GM12874 (cell line): Measurements from ENCODE around the gene PIGZ.

Experiments used
- TF ChIP-seq, protein P1 (sequence below): IDR thresholded peaks from 2 replicates; pipeline ENCODE4 v1.5.1; 2011; ENCODE audit warnings: low read depth, mild to moderate bottlenecking, control low read depth, low read length, moderate library complexity; ENCODE audit not compliant: insufficient read depth

The PIGZ gene

DNA sequence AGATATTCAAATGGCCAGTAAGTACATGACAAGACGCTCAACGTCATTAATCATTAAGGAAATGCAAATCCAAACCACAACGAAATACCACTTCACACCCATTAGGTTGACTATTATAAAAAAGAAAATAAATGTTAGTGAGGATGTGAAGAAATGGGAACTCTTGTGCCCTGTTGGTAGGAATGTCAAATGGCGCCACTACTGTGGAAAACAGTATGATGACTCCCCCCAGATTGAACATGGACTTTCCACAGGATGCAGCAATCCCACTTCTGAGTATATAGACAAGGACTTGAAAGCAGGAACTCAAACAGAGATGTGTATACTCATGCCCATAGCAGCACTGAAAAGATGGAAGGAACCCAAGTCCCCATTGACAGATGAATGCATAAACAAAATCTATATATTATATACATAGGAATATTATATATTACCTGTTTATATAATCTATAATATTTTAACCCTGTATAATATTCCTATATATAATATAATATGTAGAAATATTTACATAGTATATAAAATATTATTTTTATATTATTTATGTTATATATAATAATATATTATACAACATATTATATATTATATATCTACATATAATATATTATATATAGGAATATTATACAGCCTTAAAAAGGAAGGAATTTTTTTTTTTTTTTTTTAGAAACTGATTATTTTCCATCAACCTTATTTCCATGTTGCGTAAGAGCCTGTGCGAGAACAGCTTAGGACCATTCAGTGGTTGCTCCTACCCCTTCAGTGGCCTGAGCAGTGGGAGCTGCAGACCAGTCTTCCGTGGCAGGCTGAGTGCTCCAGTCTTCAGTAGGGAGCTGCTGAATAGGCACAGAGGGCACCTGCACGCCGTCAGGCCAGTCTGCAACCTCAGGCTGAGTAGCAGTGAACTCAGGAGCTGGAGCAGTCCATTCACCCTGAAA is 17.6 kb upstream of the PIGZ start:
- TF ChIP-seq, protein P1, sequence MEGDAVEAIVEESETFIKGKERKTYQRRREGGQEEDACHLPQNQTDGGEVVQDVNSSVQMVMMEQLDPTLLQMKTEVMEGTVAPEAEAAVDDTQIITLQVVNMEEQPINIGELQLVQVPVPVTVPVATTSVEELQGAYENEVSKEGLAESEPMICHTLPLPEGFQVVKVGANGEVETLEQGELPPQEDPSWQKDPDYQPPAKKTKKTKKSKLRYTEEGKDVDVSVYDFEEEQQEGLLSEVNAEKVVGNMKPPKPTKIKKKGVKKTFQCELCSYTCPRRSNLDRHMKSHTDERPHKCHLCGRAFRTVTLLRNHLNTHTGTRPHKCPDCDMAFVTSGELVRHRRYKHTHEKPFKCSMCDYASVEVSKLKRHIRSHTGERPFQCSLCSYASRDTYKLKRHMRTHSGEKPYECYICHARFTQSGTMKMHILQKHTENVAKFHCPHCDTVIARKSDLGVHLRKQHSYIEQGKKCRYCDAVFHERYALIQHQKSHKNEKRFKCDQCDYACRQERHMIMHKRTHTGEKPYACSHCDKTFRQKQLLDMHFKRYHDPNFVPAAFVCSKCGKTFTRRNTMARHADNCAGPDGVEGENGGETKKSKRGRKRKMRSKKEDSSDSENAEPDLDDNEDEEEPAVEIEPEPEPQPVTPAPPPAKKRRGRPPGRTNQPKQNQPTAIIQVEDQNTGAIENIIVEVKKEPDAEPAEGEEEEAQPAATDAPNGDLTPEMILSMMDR, result no peak

DNA sequence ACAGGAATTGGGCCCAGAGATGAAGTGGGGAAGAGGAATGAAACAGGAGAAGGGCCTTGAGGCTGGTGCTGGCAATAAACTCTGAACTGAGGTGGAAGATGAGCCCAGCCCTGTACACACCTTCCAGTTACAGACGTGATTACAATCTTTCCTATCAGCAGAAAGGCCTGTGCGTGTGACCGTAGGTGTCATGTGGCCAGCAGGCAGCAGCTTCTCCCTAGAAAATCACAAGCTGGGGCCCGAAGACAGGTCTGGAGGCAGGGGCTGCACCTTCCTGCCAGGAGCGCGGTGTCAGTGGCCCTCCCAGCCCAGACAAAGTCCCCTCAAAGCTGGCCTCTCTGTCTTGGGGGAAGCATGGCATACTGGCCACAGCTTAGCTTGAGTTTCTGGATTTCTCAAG is 16.7 kb upstream of the PIGZ start:
- TF ChIP-seq, protein P1, result no peak

DNA sequence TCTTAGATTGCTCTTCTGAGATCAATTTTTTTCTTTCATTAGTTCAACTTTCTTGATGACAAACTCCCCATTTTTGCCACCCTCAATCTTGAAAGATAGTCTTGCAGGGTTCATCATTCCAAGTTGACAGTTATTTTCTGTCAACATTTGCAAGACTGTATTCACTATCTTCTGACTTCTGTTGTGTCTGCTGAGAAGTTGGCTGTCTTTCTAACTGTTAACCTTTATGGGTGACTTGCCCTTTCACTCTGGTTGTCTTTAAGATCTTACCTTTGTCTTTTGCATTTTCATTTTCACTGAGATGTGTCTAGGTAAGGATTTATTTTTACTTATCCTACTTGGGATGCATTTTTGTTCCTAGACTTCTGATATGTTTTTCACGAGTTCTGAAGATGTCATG is 14.6 kb upstream of the PIGZ start:
- TF ChIP-seq, protein P1, result no peak

DNA sequence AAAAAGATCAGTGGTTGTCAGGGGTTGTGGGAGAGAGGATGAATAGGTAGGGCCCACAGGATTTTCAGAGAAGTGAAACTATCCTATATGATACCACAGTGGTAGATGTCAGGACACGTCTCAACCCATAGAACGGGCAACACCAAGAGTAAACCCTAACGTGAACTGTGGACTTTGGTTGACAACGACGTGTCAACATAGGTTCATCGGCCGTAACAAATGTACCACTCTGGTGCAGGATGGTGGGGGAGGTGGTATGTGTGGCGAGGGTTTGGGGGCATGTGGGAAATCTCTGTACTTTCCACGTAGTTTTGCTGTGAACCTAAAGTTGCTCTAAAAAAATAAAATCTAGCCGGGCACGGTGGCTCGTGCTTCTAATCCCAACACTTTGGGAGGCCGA is 13.0 kb upstream of the PIGZ start:
- TF ChIP-seq, protein P1, result no peak

DNA sequence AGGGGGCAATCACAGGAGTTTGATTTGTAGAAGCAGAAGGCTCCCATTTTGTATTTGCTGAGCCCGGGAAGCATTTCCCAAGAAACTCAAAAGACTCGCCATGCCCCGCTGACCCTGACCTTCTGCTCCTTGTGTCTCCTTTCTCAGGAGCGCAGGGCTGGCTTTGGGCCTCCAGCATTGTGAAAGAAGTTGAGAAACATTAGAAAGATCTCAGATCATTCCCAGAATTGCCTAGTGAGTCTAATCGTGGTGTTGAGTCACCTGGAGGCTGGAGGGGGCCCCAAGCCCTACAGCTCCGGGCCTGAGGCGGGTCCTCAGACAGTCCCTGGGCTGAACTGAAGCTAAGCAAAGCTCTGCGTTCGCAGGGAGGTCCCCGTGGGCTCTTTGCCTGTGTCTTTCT is 10.9 kb upstream of the PIGZ start:
- TF ChIP-seq, protein P1, result no peak

DNA sequence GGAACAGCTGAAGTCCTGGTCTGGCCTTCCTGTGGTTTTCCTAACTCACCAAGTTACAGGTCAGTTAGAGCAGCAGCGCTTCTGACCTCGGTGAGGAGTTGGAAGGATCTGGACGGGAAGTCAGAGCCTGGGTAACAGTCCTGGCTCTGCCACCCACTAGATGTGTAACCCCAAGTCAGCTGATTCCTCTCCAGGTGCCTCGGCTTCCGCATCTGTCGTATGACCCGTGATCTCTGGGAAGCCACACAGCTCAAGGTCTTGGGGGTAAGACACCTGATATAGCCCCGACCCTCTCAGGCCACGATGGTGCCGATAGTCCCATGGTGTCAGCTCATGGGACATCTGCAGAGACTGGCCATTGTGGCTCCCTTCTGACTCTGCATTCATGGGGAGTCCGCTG is 8.3 kb upstream of the PIGZ start:
- TF ChIP-seq, protein P1, result no peak

DNA sequence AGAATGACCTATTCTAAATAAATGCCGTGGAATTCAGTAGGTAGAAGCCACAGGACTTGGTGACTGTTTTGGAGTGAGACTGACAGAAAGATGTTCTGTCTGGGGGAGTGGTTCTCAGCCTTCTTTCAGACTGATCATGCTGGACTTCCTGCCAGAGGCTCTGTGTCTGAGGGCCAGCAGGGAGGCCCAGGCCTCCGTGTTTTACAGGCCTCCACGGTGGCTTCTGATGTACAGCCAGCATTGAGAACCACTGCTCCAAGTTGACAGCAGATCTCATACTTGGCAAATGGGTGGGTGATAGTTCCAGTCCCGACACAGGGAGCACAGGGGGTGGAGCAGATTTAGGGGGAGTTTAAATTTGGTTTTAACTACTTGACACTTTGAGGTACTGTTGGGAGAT is 6.7 kb upstream of the PIGZ start:
- TF ChIP-seq, protein P1, result no peak
